ENCODE measurements around the gene OR6S1.
"Not testable (repeated sequence)": the region's sequence is repeated elsewhere in the genome, so short reads cannot be mapped to it uniquely, and the experiment has no call there.

OR6S1 gene

GRCh38 chr14:20631880-20632389 is 9.6 kb downstream of the OR6S1 start:
- no peak for DNase-seq (ENCODE audit: low read depth in 1 of 2, low spot score in 1 of 2)

GRCh38 chr14:20631023-20631879 is 10.2 kb downstream of the OR6S1 start:
- DNase-seq (ENCODE audit: low read depth in 1 of 2, low spot score in 1 of 2), result no peak

DNA sequence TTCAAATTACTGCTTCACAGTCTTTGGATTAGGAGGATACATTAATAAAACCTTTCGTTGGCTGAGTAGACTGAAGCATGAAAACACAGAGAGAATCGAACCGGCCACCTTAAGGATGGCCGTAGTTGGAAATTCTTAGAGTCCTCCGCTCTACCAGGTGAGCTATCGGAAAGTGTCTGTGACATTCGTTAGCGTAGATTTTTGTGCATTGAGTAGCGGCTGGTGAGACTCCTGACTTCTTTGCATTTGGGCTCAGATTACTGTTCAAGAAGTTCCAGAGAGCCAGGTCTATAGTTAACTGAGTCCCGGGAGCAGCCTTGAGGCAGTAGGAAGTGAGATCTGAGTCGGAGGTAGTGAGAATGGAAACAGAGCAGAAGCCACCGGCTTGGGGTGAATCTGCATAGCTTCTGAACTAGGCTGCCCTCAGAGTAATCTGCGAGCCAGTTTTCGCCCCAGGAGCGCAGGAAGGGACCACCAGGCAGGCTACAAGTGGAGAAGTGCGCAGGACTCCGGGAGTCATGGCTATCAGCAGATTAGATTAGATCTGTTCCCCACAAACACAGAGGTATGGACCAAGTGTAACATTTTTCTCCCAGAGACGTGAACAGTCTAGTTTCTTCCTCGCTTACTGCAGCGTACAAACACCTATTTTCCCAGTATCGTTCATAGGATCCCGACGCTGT is 11.0 kb downstream of the OR6S1 start:
- no peak for DNase-seq (ENCODE audit: low read depth in 1 of 2, low spot score in 1 of 2)

GRCh38 chr14:20628063-20628854 is 13.2 kb downstream of the OR6S1 start:
- DNase-seq (ENCODE audit: low read depth in 1 of 2, low spot score in 1 of 2), result no peak

DNA sequence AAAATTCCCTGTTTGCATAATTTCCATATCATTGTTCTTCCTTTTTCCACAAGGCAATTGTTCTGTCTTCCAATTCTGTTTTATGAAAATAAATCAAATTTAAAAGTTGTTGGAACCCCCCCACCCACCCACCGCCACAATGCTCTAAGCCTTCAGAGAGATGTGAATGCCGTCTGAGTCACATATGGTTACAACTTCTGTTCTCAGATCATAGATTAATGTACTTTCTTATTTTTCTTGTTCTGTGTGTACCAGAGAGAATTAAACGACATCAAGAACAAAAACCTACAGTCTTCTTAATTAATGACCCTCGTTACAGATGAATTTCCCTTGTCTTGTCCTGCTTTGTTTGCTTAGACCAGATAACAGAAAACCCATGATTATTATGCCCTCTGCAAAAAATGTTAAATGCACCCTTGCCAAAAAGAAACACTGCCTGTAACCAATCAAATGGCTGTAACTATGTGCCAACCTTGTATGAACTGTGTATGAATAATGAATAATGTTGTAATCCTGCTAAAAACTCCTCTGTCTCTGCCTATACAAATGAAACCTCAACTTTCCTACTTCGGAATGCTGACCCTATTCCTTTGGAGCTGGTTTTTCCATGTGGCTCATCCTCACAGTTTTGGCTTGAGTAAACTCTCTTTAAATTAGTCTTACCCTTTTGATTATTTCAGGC is 14.0 kb downstream of the OR6S1 start:
- DNase-seq (ENCODE audit: low read depth in 1 of 2, low spot score in 1 of 2), result no peak

DNA sequence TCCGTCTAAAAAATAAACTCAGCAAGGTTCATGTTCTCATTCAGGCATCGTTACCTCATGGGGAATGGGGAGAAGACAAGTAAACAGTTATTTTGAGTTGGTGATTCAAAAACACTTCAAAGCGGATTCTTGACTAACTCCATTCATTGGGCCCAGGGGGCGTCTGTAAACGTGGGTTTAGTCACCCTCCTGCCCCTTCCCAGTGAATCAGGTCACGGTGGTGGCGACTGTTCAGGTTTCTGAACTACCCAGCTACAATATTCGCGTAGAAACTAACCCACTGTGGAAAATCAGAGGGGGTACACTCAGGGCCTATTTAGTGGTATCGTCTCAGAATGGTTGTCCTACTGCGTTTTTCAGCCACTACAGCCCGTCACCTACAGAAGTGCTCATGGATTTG is 15.2 kb downstream of the OR6S1 start:
- no peak for DNase-seq (ENCODE audit: low read depth in 1 of 2, low spot score in 1 of 2)

GRCh38 chr14:20624495-20625070 is 16.9 kb downstream of the OR6S1 start:
- no peak for DNase-seq (ENCODE audit: low read depth in 1 of 2, low spot score in 1 of 2)

GRCh38 chr14:20623798-20624197 is 17.7 kb downstream of the OR6S1 start:
- no peak for DNase-seq (ENCODE audit: low read depth in 1 of 2, low spot score in 1 of 2)

DNA sequence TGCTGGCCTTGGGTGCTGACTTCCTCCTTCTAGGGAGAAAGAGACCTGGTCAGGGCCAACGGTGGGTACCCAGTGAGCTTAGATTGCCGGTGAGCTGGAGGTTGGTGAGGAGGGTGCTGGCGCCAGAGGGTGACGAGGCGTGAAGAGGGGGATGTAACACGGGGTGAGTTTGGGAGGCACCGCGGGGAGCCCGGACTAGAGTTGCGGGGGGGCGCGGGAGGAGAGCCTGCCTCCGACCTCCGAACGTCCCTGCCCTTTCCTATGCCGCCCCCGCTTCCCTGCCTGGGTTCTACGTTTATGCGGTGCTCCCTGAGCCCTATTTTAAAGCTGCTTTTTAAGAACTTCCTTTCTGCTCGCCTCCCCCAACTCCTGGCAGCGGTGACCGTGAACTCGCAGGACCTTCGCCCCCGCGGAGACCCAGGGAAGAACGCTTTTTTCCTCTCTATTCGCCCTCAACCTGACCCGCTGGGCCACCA is 18.6 kb downstream of the OR6S1 start:
- DNase-seq (ENCODE audit: low read depth in 1 of 2, low spot score in 1 of 2), result no peak

DNA sequence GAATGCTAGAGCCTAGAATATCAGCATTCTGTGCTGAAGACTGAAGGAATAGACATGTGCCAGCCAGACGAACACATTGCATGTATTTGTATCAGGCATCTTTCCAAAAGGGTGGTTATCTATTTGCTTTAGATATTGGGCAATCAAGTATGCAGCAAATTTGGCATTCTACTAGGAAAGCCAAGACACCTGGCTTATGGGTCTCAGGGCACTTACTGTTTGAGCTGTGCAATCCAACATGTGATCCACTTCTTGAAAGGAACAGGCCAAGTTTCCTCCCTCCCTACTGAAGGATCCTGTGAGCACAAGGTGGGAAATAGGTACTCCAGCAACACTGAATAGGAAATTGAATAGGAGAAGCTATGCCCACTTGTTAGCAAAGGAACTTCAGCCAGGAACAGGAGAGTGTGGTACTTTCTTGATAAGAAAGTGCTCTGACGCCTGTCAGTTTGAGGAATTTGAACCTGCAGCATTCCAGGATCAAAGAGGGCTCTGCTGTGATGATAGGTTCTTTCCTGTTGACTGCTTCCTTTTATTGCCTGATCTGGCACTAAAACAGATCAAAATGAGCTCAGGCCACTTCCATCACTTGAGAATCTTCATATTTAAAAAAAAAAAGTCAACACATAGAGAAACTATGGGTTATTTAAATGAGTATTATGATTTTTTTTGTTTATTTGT is 20.6 kb downstream of the OR6S1 start:
- no peak for DNase-seq (ENCODE audit: low read depth in 1 of 2, low spot score in 1 of 2)

DNA sequence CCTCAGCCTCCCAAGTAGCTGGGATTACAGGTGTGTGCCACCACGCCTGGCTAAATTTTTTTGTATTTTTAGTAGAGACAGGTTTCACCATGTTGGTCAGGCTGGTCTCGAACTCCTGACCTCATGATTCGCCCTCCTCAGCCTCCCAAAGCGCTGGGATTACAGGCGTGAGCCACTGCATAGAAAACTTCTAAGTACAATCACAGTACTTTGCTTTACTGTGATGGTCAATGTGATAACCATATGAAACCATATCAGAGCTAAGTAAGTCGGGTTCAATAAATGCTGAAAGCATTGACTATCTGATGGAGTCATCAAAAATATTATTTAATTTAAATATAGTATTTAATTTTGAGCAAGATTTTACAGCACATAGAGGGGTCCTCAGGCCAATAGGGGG is 21.8 kb downstream of the OR6S1 start:
- DNase-seq (ENCODE audit: low read depth in 1 of 2, low spot score in 1 of 2), result not testable (repeated sequence)

DNA sequence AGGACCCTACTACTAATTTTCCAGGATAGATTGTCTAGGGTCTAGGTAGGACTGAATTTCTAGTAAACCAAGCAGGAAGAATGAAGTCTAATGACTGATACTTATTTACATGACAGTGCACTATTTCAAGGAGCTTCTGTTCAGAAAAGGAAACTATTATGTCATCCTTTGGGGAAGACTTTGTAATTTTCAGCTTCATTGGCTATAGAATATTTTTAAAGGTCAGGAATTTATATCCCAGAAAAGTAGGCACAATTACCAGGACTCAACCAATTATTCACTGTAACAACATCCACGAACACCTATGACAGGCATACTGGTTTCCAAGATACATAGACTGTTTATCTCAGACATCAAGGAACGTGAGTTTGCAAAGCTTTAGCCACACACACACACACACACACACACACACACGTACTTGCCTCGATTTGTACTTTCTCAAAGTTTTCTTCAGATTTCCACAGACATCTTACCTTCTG is 23.2 kb downstream of the OR6S1 start:
- no peak for DNase-seq (ENCODE audit: low read depth in 1 of 2, low spot score in 1 of 2)

GRCh38 chr14:20617138-20618003 is 24.1 kb downstream of the OR6S1 start:
- DNase-seq (ENCODE audit: low read depth in 1 of 2, low spot score in 1 of 2), result no peak

GRCh38 chr14:20615996-20616395 is 25.5 kb downstream of the OR6S1 start:
- DNase-seq (ENCODE audit: low read depth in 1 of 2, low spot score in 1 of 2), result no peak

- no peak for DNase-seq (ENCODE audit: low read depth in 1 of 2, low spot score in 1 of 2)
Measured at GRCh38 chr14:20614038-20614840, 27.3 kb downstream of the OR6S1 start.

GRCh38 chr14:20613094-20614037 is 28.1 kb downstream of the OR6S1 start:
- peak; percentile 69 to 75 for DNase-seq (ENCODE audit: low read depth in 1 of 2, low spot score in 1 of 2)

GRCh38 chr14:20612403-20612802 is 29.1 kb downstream of the OR6S1 start:
- no peak for DNase-seq (ENCODE audit: low read depth in 1 of 2, low spot score in 1 of 2)

Measured in stimulated activated CD4-positive, alpha-beta T cell treated with anti-CD3 and anti-CD28 coated beads, Interleukin-15, amount 100 ng/mL, for 1 hour (primary cell).